Astrocyte of the spinal cord (primary cell): ENCODE measurements around the gene SLIT3.

ENCODE experiments used
- DNase-seq: peaks from one replicate; pipeline ENCODE4 v3.0.0; 2011; ENCODE audit warnings: low read depth, low spot score
- H3K4me3 ChIP-seq: 2 replicates; pipeline ENCODE4 v1.5.1; 2011; ENCODE audit warnings: low read depth, mild to moderate bottlenecking, low read length, moderate library complexity
- in situ Hi-C: cut with HindIII; loops from 2 replicates; pipeline ENCODE4 v1.10.0; 2017; ENCODE audit warnings: low sequenced_read_pairs
- TF ChIP-seq, protein P1 (sequence below): IDR thresholded peaks from 2 replicates; pipeline ENCODE4 v1.5.1; 2012; ENCODE audit warnings: low read depth, mild to moderate bottlenecking, low read length, inconsistent platforms

Gene SLIT3

GRCh38 chr5:169139480-169140050 is 161.4 kb downstream of the SLIT3 start:
- DNase-seq = no peak
- H3K4me3 ChIP-seq = no peak overlapping the region
- in situ Hi-C loops = no loop called here
- TF ChIP-seq, protein P1, sequence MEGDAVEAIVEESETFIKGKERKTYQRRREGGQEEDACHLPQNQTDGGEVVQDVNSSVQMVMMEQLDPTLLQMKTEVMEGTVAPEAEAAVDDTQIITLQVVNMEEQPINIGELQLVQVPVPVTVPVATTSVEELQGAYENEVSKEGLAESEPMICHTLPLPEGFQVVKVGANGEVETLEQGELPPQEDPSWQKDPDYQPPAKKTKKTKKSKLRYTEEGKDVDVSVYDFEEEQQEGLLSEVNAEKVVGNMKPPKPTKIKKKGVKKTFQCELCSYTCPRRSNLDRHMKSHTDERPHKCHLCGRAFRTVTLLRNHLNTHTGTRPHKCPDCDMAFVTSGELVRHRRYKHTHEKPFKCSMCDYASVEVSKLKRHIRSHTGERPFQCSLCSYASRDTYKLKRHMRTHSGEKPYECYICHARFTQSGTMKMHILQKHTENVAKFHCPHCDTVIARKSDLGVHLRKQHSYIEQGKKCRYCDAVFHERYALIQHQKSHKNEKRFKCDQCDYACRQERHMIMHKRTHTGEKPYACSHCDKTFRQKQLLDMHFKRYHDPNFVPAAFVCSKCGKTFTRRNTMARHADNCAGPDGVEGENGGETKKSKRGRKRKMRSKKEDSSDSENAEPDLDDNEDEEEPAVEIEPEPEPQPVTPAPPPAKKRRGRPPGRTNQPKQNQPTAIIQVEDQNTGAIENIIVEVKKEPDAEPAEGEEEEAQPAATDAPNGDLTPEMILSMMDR = no peak

GRCh38 chr5:169133531-169133930 is 167.4 kb downstream of the SLIT3 start:
- in situ Hi-C loops = no loop called here
- TF ChIP-seq, protein P1 = no peak
- DNase-seq = no peak
- no peak overlapping the region for H3K4me3 ChIP-seq

DNA sequence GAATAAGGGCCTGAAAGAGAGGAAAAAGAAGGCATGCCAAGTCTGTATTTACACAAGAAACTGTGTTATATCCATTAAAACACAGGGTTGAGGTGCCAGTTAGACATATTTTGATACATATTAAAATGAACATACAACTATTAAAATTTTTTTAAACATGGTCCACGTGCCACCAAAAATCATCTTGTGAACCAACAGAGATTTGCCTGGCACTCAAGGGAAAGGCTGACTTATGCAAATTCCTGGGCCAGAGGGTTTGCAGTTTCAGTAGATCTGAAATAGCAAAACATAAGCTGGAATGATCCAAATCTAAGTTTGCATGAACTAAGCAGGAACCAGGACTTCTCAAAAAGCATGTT is 168.7 kb downstream of the SLIT3 start:
- DNase-seq = no peak
- in situ Hi-C loops = no loop called here
- no peak overlapping the region for H3K4me3 ChIP-seq
- TF ChIP-seq, protein P1 = no peak

- TF ChIP-seq, protein P1 = no peak
- no peak overlapping the region for H3K4me3 ChIP-seq
- in situ Hi-C loops = no loop called here
- no peak for DNase-seq
These were observed 169.2 kb downstream of the SLIT3 start for GRCh38 chr5:169131616-169132301.

- TF ChIP-seq, protein P1 = no peak
- H3K4me3 ChIP-seq = no peak overlapping the region
- DNase-seq = no peak
- in situ Hi-C loops = no loop called here
These were observed 172.3 kb downstream of the SLIT3 start for GRCh38 chr5:169128679-169129078.

- in situ Hi-C loops = no loop called here
- TF ChIP-seq, protein P1 = no peak
- DNase-seq = no peak
- no peak overlapping the region for H3K4me3 ChIP-seq
These were observed 173.5 kb downstream of the SLIT3 start for GRCh38 chr5:169127431-169127830.
